ENCODE data around the gene CSNK1D.
"Not testable (repeated sequence)": the region's sequence is repeated elsewhere in the genome, so short reads cannot be mapped to it uniquely, and the experiment has no call there.

The CSNK1D gene

DNA sequence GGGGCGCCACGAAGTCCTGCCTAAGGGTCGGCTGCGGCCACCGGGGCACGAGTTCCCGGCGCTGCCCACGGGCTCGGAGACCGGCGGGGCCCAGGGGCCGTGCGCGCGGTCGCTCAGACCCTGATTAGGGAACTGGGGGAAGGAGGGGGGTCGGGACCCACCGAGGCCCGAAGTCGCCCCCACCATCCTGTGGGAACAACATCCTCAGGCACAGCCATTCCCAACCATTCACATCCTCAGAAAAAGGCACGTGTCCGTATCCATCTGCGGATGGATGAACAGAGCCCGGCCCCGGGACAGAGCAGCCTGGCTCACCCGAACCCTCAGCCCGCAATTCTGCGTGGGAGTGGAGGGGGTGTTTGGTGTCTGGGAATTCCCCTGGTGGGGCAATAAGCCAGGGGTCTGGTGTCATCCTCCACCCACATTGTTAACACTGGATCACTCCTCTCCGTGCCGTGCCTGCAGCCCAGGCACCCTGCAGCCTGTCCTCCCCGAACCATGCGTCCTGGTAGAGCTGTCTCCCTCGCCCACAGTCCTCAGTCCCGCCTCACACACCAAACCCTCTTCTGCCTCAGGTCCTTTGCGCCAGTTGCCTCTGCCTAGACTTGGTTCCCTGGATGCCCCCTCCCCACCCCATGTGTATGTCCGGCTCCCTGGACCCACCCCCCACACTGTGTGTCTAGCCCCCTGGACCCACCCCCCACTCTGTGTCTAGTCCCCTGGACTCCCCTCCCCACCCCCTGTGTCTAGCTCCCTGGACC, 60.1 kb downstream of the CSNK1D start:
- H3K4me3 ChIP-seq (ENCODE audit: low read length) = peak overlapping the region; percentile 62
- DNase-seq (ENCODE audit: low read depth, low spot score) = no peak

GRCh38 chr17:82212331-82213250, 60.9 kb downstream of the CSNK1D start, which contains the start of gene CCDC57:
CCDC57 (minus strand) TSS chr17:82212842; CDS start chr17:82201944, 10,898 bp downstream.
- no peak for DNase-seq (ENCODE audit: low read depth, low spot score)
- H3K4me3 ChIP-seq (ENCODE audit: low read length) = peak within 1 kb of the TSS; percentile 62

GRCh38 chr17:82210655-82211054, 62.8 kb downstream of the CSNK1D start:
- H3K4me3 ChIP-seq (ENCODE audit: low read length) = not testable (repeated sequence)

GRCh38 chr17:82205720-82206508, 67.6 kb downstream of the CSNK1D start:
- DNase-seq (ENCODE audit: low read depth, low spot score) = peak; percentile 81
- H3K4me3 ChIP-seq (ENCODE audit: low read length) = peak overlapping the region; percentile 30

More at GRCh38 chr17:82210655-82211054, 62.8 kb downstream of the CSNK1D start:
- DNase-seq (ENCODE audit: low read depth, low spot score) = not testable (repeated sequence)

DNA sequence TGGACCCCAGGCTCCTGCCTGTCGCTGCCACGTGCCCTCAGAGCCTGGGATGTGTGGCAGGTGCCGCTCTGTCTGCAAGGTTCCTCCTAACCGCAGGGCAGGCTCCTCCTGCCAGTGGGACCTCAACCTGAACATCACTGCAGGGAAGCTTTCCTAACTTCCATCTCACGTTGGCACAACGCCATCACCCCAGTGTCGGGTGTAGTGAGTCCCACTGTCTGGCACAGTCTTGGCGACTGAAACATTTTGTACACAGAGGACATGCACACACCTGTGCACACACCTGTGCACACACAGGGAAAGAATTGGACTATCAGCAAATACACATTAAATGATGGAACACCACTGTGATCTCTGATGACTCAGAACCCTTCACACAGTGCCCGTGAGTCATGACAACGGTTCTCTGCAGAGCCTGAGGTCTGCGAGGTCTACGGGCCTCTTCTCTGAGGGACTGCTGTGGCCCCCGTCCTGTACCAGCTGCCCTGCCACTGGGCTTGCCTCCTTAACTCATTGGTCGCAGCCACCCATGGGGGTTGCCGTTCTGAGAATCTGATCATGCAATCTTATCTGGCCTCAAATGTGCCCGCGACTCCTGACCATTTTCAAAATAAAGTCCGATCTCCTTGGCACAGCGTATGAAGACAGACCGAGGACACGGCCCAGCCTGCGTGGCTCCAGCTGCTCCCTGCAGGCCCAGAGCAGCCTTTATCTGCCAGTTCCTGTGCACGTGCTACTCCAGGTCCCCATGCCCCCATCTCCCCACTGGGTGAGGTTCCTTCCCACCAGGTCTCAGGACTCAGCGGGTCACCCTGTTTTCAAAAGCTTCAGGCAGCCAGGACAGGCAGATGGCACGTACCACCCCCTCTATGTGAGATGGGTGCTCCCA, 68.4 kb downstream of the CSNK1D start:
- no peak for DNase-seq (ENCODE audit: low read depth, low spot score)
- H3K4me3 ChIP-seq (ENCODE audit: low read length) = no peak overlapping the region

DNA sequence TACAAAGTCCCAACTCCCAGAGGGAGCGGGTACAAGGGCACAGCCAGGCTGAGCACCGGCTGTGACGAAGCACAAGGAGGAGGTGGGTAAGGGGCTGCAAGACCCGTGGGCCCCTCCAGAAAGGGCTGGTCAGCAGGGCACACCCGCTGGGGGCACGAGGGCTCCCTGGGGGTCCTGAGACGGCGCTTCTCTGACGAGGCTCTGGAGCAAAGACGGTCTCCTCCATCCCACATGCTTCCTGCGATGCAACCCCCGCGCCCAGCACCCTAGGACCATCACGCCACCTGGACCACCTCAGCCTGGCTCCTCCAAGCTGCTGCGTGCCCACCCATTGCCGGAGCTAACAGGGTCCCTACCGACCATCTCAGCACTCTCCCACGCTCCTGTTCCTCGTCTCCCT, 69.6 kb downstream of the CSNK1D start:
- DNase-seq (ENCODE audit: low read depth, low spot score) = no peak
- no peak overlapping the region for H3K4me3 ChIP-seq (ENCODE audit: low read length)

- no peak for DNase-seq (ENCODE audit: low read depth, low spot score)
- H3K4me3 ChIP-seq (ENCODE audit: low read length) = no peak overlapping the region
Observed at GRCh38 chr17:82202981-82203380, 70.5 kb downstream of the CSNK1D start.

GRCh38 chr17:82201498-82201910, 72.0 kb downstream of the CSNK1D start:
- DNase-seq (ENCODE audit: low read depth, low spot score) = peak; percentile 78
- H3K4me3 ChIP-seq (ENCODE audit: low read length) = peak overlapping the region; percentile 30

- peak overlapping the region; percentile 30 for H3K4me3 ChIP-seq (ENCODE audit: low read length)
- peak; percentile 99 for DNase-seq (ENCODE audit: low read depth, low spot score)
Observed at GRCh38 chr17:82200743-82201497, 72.6 kb downstream of the CSNK1D start.

GRCh38 chr17:82200135-82200534, 73.4 kb downstream of the CSNK1D start:
- no peak for DNase-seq (ENCODE audit: low read depth, low spot score)
- peak overlapping the region; percentile 30; the same call in 1 of the 2 replicates for H3K4me3 ChIP-seq (ENCODE audit: low read length)

DNA sequence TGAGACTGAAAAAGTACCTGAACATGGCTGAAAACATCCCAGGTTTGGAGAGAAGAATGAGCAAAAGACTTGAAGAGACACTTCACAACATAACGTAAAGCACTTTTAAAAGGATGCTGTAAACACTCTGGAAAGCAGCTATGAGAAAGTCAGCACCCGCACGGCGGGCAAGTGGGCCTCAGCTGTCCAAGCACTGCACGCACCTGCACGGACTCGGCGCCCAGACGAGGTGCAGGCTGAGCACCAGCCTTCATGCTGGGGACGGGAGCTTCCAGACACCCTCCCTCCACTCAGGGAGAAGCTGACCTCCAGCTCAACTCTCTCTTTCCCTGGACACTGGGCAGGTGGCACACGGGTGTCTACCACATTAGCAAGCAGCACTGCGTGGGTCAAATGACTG, 74.0 kb downstream of the CSNK1D start:
- no peak overlapping the region for H3K4me3 ChIP-seq (ENCODE audit: low read length)
- no peak for DNase-seq (ENCODE audit: low read depth, low spot score)

GRCh38 chr17:82198092-82198491, 75.4 kb downstream of the CSNK1D start:
- no peak overlapping the region for H3K4me3 ChIP-seq (ENCODE audit: low read length)
- DNase-seq (ENCODE audit: low read depth, low spot score) = no peak

DNA sequence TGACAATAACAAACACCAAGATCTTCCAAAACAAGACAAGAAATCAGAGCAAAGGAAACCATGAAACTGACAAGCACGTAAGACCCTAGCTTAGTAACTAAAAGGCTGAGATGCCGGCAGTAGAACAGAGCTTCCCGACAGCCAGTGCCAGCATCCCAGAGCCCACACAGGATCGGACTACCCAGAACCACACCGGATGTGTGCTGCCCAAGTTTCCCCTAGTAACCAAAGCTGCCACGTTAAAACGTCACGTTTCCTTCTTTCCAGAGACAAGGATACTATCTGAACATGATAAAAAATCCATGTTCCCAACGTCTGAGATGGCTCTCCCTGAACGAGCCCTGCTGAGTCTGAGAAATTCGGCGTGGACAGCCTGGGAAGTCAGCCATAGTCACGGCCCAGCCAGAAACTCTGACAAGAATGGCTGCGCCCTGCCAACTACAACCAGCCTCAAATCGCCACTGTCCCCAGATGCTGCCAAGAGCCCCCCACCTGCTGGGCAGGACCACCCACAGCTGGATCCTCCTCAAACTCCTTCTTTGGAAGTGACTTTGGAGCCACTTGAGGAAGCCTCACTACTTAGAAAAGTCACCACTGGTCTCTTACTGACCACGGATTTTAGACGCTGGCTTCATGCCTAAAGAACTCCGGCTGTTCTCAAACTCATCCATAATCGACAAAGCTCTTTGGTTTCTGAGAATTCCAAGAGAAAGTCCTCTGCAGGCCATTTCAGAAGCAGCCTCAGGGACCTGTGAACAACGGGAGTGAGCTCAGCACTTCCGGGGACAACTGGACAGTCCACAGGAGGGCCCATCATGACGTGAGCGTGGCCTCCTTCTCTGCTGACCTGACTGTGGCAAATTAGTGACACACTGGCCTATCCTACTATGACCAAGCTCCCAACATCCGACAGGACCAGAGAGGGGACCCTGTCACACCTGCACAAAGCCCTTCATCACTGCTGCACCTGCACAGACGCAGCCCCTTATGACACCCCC, 77.5 kb downstream of the CSNK1D start:
- no peak for DNase-seq (ENCODE audit: low read depth, low spot score)
- H3K4me3 ChIP-seq (ENCODE audit: low read length) = no peak overlapping the region

- no peak overlapping the region for H3K4me3 ChIP-seq (ENCODE audit: low read length)
- DNase-seq (ENCODE audit: low read depth, low spot score) = no peak
Observed at GRCh38 chr17:82194765-82195164, 78.7 kb downstream of the CSNK1D start.

DNA sequence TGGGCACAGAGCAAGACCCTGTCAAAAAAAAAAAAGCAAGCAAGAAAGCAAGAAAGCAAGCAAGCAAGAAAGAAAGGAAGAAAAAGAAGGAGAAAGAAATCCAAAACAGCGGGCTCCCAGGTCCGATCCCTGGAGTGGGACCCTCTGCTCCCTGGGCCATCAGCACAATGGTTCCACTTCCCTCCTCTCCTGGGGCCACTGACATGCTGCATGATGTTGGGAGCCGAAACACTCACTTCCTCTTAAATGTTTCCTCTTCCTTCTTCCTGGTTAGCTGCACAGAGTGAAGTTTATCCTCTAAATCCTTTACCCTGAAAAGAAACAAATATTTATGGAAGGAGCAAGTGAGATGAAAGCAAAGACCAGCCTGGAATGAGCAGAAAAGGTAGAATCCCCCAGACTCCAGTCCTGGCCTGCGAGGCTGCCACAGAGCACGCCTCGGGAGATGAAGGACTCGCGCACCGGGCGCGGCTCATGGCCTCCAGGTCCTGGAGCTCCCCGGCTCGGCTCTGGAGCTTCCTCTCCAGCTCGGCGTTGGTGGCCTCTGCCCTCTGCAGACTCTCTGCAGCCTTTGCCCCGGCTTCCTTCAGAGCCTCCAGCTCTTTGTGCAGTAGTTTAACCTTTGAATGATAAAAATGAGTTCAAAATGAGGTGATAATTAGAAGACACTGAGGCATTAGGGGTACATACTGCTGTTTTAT, 79.8 kb downstream of the CSNK1D start:
- no peak for DNase-seq (ENCODE audit: low read depth, low spot score)
- no peak overlapping the region for H3K4me3 ChIP-seq (ENCODE audit: low read length)

DNA sequence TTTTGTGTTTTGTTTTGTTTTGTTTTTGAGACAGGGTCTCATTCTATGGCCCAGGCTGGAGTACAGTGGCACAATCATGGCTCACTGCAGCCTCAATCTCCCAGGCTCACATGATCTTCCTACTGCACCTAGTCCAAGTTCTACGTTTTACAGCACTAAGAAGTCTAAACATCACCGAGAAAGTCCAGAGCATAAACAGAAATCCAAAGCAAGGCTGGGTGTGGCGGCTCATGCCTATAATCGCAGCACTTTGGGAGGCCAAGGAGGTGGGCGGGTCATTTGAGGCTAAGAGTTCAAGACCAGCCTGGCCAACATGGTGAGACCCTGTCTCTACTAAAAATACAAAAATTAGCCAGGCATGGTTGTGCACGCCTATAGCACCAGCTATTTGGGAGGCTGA, 80.5 kb downstream of the CSNK1D start:
- not testable (repeated sequence) for DNase-seq (ENCODE audit: low read depth, low spot score); H3K4me3 ChIP-seq (ENCODE audit: low read length)
